KOPT-K1 (cell line): ENCODE measurements around the gene XRCC2.
"Not testable (repeated sequence)": the region's sequence is repeated elsewhere in the genome, so short reads cannot be mapped to it uniquely, and the experiment has no call there.

Source experiments
- H3K27ac ChIP-seq: fragments of 200-600 bp; sonication (generic); 2 replicates; pipeline ENCODE4 v1.5.1; 2016; ENCODE audit warnings: antibody characterized with exemption, mild to moderate bottlenecking, low read depth, low read length; ENCODE audit not compliant: poor library complexity, severe bottlenecking
- H3K36me3 ChIP-seq: fragments of 200-600 bp; sonication (generic); 2 replicates; pipeline ENCODE4 v1.5.1; 2017; ENCODE audit warnings: antibody characterized with exemption, mild to moderate bottlenecking, low read length, moderate library complexity; ENCODE audit not compliant: insufficient read depth
- H3K9me3 ChIP-seq: fragments of 200-600 bp; sonication (generic); 2 replicates; pipeline ENCODE4 v1.5.1; 2017; ENCODE audit warnings: antibody characterized with exemption, low read length, mild to moderate bottlenecking; ENCODE audit not compliant: insufficient read depth, poor library complexity, severe bottlenecking

Gene XRCC2

DNA sequence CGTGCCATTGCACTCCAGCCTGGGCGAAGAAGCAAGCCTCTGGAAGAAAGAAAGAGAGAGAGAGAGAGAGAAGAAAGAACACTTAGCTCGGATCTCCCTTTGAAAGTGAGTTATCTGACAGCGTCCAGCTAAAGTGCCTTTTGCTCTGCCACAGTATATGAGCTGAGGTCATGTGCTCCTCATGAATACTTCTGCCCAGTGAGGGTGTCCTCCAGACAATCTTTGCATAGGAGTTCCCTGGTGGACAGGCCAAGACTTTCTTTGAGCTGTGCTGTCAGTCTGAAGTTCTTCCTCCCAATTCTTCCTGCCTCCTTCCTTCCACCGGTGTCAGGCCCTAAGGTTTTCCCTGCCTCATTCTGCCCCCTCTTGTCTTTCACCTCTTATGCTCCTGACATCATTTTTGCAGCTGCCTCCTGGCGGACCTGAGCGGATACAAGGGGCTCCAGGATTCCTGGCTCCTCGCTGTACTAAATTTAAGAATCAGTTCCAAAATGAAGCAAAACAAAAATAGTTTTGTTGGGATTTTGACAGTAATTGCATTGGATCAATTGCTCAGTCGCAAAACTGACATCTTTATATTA, 31.9 kb downstream of the XRCC2 start:
- H3K9me3 ChIP-seq = peaks cover 7% of the 10 kb centered on the region
- H3K27ac ChIP-seq = no peak overlapping the region
- peaks cover 65% of the 10 kb centered on the region for H3K36me3 ChIP-seq

DNA sequence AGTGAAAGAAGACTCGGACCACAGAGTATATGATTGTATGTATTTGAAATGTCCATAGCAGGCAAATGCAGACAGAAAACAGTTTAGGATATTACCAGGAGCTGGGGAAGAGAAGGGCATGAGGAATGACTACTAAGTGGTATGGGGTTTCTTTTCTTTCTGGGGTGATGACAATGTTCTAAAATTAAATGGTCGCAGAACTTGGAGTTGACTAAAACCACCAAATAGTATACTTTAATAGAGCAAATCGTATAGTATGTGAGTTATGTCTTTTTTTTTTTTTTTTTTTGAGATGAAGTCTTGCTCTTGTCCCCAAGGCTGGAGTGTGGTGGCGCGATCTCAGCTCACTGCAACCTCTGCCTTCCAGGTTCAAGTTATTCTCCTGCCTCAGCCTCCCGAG, 34.6 kb downstream of the XRCC2 start:
- Histone ChIP-seq H3K36me3 (peaks cover 38% of the 10 kb centered on the region), H3K9me3 (no peaks in the 10 kb centered on the region), H3K27ac (no peak overlapping the region)

DNA sequence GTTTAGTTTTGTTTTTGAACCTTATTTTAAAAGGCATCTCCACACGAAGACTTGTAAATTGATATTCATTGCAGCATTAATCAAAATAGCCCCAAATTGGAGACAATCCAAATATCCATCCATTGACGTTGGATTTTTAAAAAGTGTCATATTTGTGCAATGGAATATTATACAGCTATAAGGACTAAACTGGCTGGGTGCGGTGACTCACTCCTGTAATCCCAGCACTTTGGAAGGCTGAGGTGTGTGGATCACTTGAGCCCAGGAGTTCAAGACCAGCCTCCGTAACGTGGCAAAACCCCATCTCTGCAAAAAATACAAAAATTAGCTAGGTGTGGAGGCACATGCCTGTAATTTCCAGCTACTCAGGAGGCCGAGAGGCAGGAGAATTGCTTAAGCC, 35.1 kb downstream of the XRCC2 start:
- H3K9me3 ChIP-seq = no peaks in the 10 kb centered on the region
- H3K36me3 ChIP-seq = peaks cover 33% of the 10 kb centered on the region
- no peak overlapping the region for H3K27ac ChIP-seq

DNA sequence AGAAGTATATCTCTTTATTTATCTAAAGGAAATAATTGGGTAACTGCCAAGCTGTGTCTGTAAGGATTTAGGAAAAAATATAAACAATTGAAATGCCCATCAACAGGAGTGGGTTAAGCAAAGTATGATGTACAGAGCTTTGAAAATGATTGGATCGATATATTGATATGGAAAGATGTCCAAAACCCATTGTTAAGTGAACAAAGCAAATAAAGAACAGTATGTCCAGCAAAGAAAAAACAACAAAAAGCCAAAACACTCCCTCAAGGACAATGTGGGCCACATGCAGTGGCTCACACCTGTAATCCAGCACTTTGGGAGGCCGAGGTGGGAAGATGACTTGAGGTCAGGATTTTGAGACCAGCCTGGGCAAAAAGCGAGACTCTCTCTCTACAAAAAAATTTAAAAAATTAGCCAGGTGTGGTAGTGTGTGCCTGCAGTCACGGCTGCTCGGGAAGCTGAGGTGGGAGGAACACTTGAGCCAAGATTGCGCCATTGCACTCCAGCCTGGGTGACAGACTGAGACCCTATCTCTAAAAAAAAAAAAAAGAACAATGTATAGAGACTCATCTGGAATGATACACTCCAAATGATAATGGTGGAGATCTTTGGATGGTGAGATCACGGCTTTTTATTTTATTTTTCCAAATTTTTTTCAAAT, 37.9 kb downstream of the XRCC2 start:
- H3K9me3 ChIP-seq = no peaks in the 10 kb centered on the region
- H3K27ac ChIP-seq = no peak overlapping the region
- peaks cover 7% of the 10 kb centered on the region; the same call in 1 of the 2 replicates for H3K36me3 ChIP-seq

DNA sequence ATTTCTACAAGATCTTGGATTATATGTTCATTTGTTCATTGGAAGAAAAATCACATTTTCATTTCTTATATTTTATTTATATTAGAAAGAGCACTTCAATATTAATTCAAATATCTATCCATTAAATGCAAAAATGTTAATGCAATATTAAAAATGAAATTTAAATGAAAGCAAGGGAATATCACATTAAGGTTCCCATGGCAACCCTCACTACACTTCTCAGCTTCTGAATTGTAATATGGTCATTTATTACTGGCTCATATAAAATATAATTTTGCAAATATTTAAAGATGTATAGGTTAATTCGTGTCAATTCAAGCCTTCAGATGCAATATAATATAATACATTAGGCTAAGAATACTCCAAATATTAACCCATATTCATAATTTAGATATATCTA, 38.8 kb downstream of the XRCC2 start:
- Histone ChIP-seq H3K36me3 (no peaks in the 10 kb centered on the region), H3K27ac (no peak overlapping the region), H3K9me3 (no peaks in the 10 kb centered on the region)

DNA sequence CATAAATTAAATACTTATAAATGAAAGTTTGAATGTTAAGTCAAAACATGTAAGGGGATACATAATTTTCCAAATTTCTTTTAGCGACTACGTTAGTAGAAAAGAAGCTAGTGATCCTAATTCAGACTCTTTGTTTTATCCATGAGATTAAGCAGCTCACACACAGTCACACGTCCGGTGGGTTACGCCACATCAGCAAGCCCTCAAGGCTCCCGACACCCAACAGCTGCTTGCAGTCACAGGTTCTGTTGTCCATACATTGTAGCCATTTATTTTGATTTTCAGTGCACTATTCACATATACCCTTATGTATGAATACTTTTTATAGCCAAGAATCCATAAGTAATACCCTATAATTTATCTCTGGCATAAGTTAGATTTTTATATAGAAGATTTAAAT, 39.5 kb downstream of the XRCC2 start:
- Histone ChIP-seq H3K9me3 (no peaks in the 10 kb centered on the region), H3K27ac (no peak overlapping the region), H3K36me3 (no peaks in the 10 kb centered on the region)

DNA sequence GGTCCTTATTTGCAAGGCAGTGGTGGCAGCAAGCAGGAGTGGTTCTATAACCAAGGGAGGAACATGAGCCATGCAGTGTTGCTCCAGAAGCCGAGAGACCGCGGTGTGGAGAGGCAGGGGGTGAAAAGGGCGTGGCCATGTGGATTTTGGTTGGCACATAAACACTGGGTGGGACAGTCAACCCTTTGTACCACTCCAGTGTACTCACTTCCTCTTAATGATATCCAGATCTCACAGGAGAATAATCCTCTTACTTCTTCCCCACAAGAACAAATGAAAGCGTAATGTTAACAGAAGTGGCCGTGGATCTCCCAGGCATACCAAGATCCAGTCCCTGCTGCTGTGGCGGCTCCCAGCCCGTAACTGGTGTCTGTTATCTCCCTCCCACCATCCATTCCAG, 42.4 kb downstream of the XRCC2 start:
- Histone ChIP-seq H3K9me3 (no peaks in the 10 kb centered on the region), H3K36me3 (no peaks in the 10 kb centered on the region), H3K27ac (no peak overlapping the region)

DNA sequence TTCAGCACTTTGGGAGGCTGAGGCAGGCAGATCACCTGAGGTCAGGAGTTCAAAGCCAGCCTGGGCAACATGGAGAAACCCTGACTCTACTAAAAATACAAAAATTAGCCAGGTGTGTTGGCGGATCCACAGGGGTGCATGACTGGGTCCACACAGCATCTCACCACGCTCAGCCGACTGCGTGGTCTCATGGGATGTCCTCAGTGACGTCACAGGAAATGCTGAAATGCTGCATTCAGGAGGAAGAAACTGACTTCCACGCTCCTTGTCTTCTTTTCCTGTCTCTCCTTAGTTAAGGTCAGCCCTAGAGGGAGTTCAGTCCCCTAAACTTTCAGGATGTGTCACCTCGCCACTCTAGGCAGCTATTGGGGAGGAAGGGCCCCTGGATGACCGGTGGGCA, 42.9 kb downstream of the XRCC2 start:
- Histone ChIP-seq H3K36me3 (no peaks in the 10 kb centered on the region), H3K9me3 (no peaks in the 10 kb centered on the region), H3K27ac (no peak overlapping the region)

DNA sequence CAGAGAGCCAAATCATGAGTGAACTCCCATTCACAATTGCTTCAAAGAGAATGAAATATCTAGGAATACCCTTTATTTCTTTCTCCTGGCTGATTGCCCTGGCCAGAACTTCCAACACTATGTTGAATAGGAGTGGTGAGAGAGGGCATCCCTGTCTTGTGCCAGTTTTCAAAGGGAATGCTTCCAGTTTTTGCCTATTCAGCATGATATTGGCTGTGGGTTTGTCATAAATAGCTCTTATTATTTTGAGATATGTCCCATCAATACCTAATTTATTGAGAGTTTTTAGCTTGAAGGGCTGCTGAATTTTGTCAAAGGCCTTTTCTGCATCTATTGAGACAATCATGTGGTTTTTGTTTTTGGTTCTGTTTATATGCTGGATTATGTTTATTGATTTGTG, 47.2 kb downstream of the XRCC2 start:
- not testable (repeated sequence) for H3K36me3 ChIP-seq, H3K27ac ChIP-seq, H3K9me3 ChIP-seq

DNA sequence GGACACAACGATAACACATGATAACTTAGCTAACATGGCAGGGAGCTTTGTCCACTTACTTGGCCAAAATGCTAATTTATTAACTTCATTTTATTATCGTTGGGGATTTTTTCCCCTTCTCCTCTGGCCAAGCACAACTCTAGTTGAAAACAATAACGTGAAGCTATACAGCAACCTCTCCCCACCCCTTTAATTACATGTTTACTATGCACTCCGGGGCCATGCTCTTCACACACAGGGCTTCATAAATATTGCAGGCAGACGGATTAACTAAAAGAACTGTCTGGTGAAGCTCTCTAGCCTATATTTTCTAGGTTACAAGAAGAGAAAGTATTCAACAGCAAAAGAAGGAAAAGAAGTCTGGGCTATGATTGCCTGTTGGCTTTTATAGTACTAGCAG, 51.7 kb downstream of the XRCC2 start:
- Histone ChIP-seq H3K9me3 (no peaks in the 10 kb centered on the region), H3K36me3 (no peaks in the 10 kb centered on the region), H3K27ac (no peak overlapping the region)

DNA sequence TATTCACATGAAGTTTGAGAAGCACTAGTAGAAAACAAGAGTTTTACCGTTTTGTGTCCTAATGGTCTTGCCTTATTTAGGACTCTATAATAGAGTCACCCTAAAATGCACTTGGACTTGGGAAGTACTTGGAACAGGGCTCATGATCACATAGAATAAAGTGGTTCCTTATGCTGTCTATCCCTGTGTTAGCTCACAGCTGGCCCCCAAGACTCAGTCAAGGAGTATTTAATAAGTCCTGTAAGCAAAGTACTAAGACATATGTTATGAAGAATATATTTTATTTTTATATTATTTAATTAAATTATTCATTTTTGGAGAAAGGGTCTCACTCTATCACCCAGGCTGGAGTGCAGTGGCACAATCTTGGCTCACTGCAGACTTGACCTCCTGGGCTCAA, 54.5 kb downstream of the XRCC2 start:
- no peaks in the 10 kb centered on the region for H3K9me3 ChIP-seq
- H3K36me3 ChIP-seq = no peaks in the 10 kb centered on the region
- no peak overlapping the region for H3K27ac ChIP-seq

DNA sequence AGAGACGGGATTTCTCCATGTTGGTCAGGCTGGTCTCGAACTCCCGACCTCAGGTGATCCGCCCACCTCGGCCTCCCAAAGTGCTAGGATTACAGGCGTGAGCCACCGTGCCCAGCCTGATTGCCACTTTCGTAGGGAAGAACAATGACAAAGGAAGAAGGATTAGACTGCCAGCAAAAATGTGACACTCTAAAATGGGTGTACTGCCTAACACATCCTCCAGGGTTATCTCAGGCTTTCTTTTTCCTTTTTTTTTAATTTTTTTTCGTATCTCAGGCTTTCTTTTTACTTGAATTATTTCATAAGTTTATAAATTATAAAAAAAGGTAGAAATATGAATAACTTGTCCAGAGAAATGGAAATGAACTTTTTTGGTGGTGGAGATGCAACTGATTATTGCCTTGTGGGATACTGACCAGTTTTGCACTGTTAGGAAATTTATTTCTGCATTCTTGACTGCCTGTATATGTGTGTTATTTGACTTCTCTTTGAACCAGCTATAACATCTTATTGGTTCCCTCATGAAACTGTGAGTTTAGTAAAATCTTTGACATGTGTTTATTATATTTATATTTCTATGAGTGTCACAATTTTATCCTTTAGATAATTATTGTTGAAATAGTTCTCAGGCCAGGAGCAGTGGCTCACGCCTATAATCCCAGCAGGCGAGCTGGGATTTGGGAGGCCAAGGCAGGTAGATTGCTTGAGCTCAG, 56.8 kb downstream of the XRCC2 start:
- no peaks in the 10 kb centered on the region for H3K36me3 ChIP-seq
- no peak overlapping the region for H3K27ac ChIP-seq
- no peaks in the 10 kb centered on the region for H3K9me3 ChIP-seq

DNA sequence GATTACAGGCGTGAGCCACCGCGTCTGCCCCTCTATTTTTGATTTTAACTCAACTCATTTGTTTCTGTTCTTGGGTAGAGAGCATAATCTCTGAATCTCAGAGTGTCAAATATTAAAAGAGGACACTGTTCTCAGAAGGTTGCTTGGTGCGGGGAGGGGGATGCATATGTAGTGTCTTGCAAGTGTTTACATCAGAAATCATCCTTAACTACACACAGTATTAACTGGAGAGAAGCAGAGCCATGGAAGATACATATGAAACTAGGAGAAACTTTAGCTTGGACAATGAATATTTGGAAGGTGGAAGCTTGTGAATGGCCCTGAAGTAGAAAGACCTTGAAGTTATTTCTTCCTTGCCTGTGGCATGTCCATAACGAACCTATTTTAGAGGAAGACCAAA, 57.5 kb downstream of the XRCC2 start:
- Histone ChIP-seq H3K27ac (no peak overlapping the region), H3K9me3 (no peaks in the 10 kb centered on the region), H3K36me3 (no peaks in the 10 kb centered on the region)

DNA sequence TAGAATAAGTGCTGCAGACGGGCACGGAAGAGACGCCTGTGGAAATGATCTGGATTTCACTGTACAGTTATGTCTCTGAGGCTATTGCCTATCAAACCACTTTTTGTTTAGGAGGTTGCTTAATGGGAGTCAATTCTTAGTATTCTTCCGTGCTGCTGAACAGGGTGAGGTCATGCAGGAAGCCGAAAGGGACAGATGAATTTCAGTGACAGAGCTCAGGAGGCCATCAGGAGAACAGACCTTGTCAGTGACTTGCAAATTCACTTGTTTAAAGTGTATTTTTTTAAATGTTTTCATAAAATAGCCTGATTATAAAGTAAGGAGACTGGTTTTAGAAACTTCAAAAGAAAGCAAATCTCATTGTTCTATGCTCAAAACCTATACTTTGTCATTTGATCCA, 58.9 kb downstream of the XRCC2 start:
- Histone ChIP-seq H3K27ac (no peak overlapping the region), H3K9me3 (peaks cover 11% of the 10 kb centered on the region), H3K36me3 (no peaks in the 10 kb centered on the region)

DNA sequence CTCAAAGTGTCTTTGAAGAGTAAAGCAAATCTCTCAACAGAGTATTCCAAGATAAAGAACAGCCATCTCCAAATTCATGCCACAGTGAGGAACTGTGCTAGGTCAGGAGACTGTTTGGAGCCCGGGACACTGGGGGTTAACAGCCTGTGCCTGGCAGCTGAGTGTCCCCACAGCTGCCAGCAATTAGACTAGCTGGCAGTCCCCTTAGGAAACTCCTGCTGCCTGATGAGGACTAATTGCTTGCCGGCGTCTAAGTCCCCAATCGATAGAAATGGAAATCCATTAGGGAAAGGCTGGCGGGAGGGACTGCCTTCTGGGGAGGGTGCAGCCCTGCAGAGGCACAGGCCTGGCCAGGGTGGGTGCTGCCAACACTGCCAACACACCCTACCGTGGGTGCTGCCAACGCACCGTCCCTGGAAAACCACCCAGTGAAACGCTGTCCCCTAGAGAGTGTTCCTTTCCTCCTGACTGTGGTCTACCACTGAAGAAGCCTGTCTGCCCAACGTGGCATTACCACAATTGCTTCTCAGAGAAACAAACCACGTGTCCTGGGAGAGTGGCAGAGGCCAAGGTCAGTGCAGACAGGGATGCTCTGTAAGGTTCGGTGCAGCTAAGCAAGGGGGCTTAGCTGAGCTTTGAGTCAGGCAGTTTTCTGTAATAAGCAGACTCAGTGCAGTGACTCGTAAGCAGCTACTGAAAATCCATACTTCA, 60.8 kb downstream of the XRCC2 start:
- Histone ChIP-seq H3K27ac (no peak overlapping the region), H3K36me3 (no peaks in the 10 kb centered on the region), H3K9me3 (peaks cover 11% of the 10 kb centered on the region)
